CD4-positive, alpha-beta memory T cell (primary cell): ENCODE data around the gene ZNF750. TPM values are rescaled to one million over a fixed set of nuclear protein-coding genes. Genes with fewer than 3 reads are reported as not detected.

Source experiments
- CTCF ChIA-PET: fragments of 350-600 bp; sonication (Branson Sonifier 250); formaldehyde crosslinking; loops from one replicate; lab custom pipeline; 2021; ENCODE audit warnings: inconsistent platforms; ENCODE audit not compliant: partially characterized antibody; lab: Charles Lee
- POLR2A ChIA-PET: fragments of 350-600 bp; sonication (Branson Sonifier 250); formaldehyde crosslinking; loops from one replicate; lab custom pipeline; 2021; ENCODE audit not compliant: partially characterized antibody; lab: Charles Lee
- DNase-seq, 5 donors: peaks; one replicate each; pipeline versions ENCODE4 v3.0.0 to v3.0.0-alpha.2; 2020 to 2022; ENCODE audit warnings: mixed read lengths in 1 of 5
- H3K27ac ChIP-seq: one replicate; pipeline ENCODE4 v1.7.0; 2013; ENCODE audit warnings: low read depth, low read length
- H3K27me3 ChIP-seq: 2 replicates; pipeline ENCODE4 v1.7.0; 2013; ENCODE audit warnings: mild to moderate bottlenecking, low read length, moderate library complexity; ENCODE audit not compliant: insufficient read depth
- H3K36me3 ChIP-seq: 2 replicates; pipeline ENCODE4 v1.7.0; 2013; ENCODE audit warnings: mild to moderate bottlenecking, low read length, moderate library complexity; ENCODE audit not compliant: insufficient read depth
- H3K4me1 ChIP-seq: 2 replicates; pipeline ENCODE4 v1.7.0; 2013; ENCODE audit warnings: mild to moderate bottlenecking, low read length, moderate library complexity; ENCODE audit not compliant: insufficient read depth
- H3K4me3 ChIP-seq, 2 donors: one replicate each; pipeline ENCODE4 v1.7.0; 2013; ENCODE audit warnings: low read length in 2 of 2, mild to moderate bottlenecking in 1 of 2
- H3K9me3 ChIP-seq, 2 donors: one replicate each; pipeline ENCODE4 v1.7.0; 2013; ENCODE audit warnings: low read length in 2 of 2, control low read depth in 1 of 2; ENCODE audit not compliant: control insufficient read depth in 1 of 2
- H3K27ac Mint-ChIP-seq, 7 donors: one replicate each; pipeline ENCODE4 v1.8.0; 2020 to 2021; ENCODE audit warnings: mixed read lengths in 7 of 7, mild to moderate bottlenecking in 6 of 7, inconsistent platforms in 3 of 7, moderate library complexity in 3 of 7
- H3K27me3 Mint-ChIP-seq, 2 donors: one replicate each; pipeline ENCODE4 v1.8.0; 2020 to 2021; ENCODE audit warnings: mixed read lengths in 2 of 2
- H3K36me3 Mint-ChIP-seq, 2 donors: one replicate each; pipeline ENCODE4 v1.8.0; 2020 to 2021; ENCODE audit warnings: mixed read lengths in 2 of 2, inconsistent platforms in 1 of 2, mild to moderate bottlenecking in 1 of 2
- H3K4me1 Mint-ChIP-seq, 4 donors: one replicate each; pipeline ENCODE4 v1.8.0; 2020 to 2021; ENCODE audit warnings: mixed read lengths in 4 of 4, mild to moderate bottlenecking in 1 of 4
- H3K4me3 Mint-ChIP-seq, 8 donors: one replicate each; pipeline ENCODE4 v1.8.0; 2020 to 2021; ENCODE audit warnings: mixed read lengths in 8 of 8, mild to moderate bottlenecking in 7 of 8, moderate library complexity in 6 of 8, inconsistent platforms in 3 of 8
- H3K9me3 Mint-ChIP-seq, 8 donors: one replicate each; pipeline ENCODE4 v1.8.0; 2020 to 2021; ENCODE audit warnings: mixed read lengths in 8 of 8, mild to moderate bottlenecking in 5 of 8, inconsistent platforms in 3 of 8, moderate library complexity in 1 of 8
- intact Hi-C: fragments of 100-400 bp; cut with micrococcal nuclease; formaldehyde crosslinking; loops from one replicate; pipeline ENCODE4 v1.15.1; 2023
- polyA plus RNA-seq, 2 donors: library from polyadenylated mRNA; unstranded; fragments of 300-500 nt; fragmentation: Illumina TruSeq; gene quantifications; one replicate each; pipeline ENCODE4 v1.2.3, GENCODE V29; 2021
- total RNA-seq, 2 experiments: library from RNA; stranded (reverse); gene quantifications; one replicate each; pipeline ENCODE4 v1.2.3, GENCODE V29; 2021

ZNF750 gene
- total and polyA plus RNA-seq, 4 experiments from 2014 or later = not detected

- H3K4me1 ChIP-seq = no peaks in the 10 kb centered on the region
- ChIA-PET POLR2A (no interaction called here), CTCF (no interaction called here)
- H3K27ac ChIP-seq = no peak overlapping the region
- Mint-ChIP-seq H3K27me3 (no peaks in the 10 kb centered on the region), H3K36me3 (peaks cover 16 to 26% of the 10 kb centered on the region in 2 donors), H3K4me1 (peaks cover 4 to 8% (median 6%) of the 10 kb centered on the region in 4 donors), H3K9me3 (peaks cover 0 to 2% (median under 1%) of the 10 kb centered on the region in 8 donors), H3K27ac (no peak overlapping the region), H3K4me3 (no peak overlapping the region)
- H3K36me3 ChIP-seq = no peaks in the 10 kb centered on the region
- intact Hi-C loops = no loop called here
- H3K9me3 ChIP-seq = no peaks in the 10 kb centered on the region
- DNase-seq = no peak
- H3K4me3 ChIP-seq = no peak overlapping the region
- no peaks in the 10 kb centered on the region for H3K27me3 ChIP-seq
These were observed 40.2 kb downstream of the ZNF750 start for GRCh38 chr17:82799591-82799990.

DNA sequence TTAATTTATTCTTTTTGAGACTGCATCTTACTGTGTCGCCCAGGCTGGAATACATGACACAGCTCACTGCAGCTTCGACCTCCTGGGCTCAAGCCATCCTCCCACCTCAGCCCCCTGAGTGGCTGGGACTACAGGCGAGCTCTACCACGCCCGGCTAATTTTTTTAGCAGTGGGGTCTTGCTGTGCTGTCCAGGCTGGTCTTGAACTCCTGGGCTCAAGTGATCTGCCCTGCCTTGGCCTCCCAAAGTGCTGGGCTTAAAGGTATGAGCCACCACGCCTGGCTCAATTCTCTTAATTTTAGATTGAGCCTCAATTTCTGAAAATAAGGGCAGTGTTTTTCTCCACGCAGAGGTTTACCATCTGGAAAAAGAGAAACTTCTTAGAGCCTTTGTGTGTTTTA, 41.1 kb downstream of the ZNF750 start:
- Histone ChIP-seq H3K9me3 (no peaks in the 10 kb centered on the region), H3K4me1 (no peaks in the 10 kb centered on the region), H3K27ac (no peak overlapping the region), H3K27me3 (no peaks in the 10 kb centered on the region), H3K4me3 (no peak overlapping the region), H3K36me3 (no peaks in the 10 kb centered on the region)
- Mint-ChIP-seq H3K4me3 (no peak overlapping the region), H3K27ac (peak overlapping the region in 1 of 7 donors; percentile 30), H3K9me3 (peaks cover 0 to 2% (median under 1%) of the 10 kb centered on the region in 8 donors), H3K27me3 (no peaks in the 10 kb centered on the region), H3K36me3 (peaks cover 16 to 27% of the 10 kb centered on the region in 2 donors), H3K4me1 (peaks cover 4 to 8% (median 6%) of the 10 kb centered on the region in 4 donors)
- POLR2A ChIA-PET = no interaction called here
- CTCF ChIA-PET = no interaction called here
- intact Hi-C loops = no loop called here
- no peak for DNase-seq

GRCh38 chr17:82797061-82797460, 42.8 kb downstream of the ZNF750 start:
- no peak overlapping the region for H3K27ac ChIP-seq
- intact Hi-C loops = no loop called here
- H3K9me3 ChIP-seq = no peaks in the 10 kb centered on the region
- Mint-ChIP-seq H3K9me3 (peaks cover 0 to 4% (median under 1%) of the 10 kb centered on the region in 8 donors), H3K36me3 (peaks cover 9 to 23% of the 10 kb centered on the region in 2 donors), H3K27ac (peak overlapping the region in 2 of 7 donors; percentile 11 to 23), H3K4me1 (peaks cover under 1 to 5% (median 4%) of the 10 kb centered on the region in 4 donors), H3K27me3 (no peaks in the 10 kb centered on the region), H3K4me3 (no peak overlapping the region)
- H3K4me1 ChIP-seq = no peaks in the 10 kb centered on the region
- CTCF ChIA-PET = no interaction called here
- POLR2A ChIA-PET = no interaction called here
- no peaks in the 10 kb centered on the region for H3K27me3 ChIP-seq
- no peak overlapping the region for H3K4me3 ChIP-seq
- no peaks in the 10 kb centered on the region for H3K36me3 ChIP-seq
- no peak for DNase-seq

DNA sequence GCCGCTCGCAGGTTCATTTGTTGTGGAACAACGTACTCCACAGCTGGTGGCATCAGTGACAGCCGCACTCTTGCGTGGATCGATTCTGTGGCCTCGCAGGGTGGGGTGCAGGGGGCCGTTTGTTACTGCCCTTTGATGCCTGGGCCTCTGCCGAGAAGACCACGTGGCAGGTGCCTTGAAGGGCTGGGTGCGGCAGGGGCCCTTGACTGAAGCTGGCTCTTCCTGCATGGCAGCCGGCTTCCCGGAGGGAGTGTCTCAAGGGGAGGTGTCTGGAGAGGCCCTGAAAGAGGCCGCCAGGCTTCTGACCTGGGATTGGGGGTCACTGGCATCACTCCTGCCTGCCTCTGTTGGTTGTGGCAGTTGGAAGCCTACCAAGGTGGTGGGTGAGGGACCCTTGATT, 44.2 kb downstream of the ZNF750 start:
- no peak for DNase-seq
- no peaks in the 10 kb centered on the region for H3K27me3 Mint-ChIP-seq
- peaks cover 10 to 22% of the 10 kb centered on the region in 2 donors for H3K36me3 Mint-ChIP-seq
- Histone ChIP-seq H3K4me1 (no peaks in the 10 kb centered on the region), H3K36me3 (no peaks in the 10 kb centered on the region), H3K4me3 (no peak overlapping the region), H3K27me3 (no peaks in the 10 kb centered on the region), H3K27ac (no peak overlapping the region), H3K9me3 (no peaks in the 10 kb centered on the region)
- POLR2A ChIA-PET = no interaction called here
- intact Hi-C loops = no loop called here
- CTCF ChIA-PET = interaction anchor here (0.6 kb wide), 2 partner anchors 121 to 307 kb away, joined by 3 to 4 read pairs; no protein-coding TSS in a partner anchor
- no peak overlapping the region for H3K4me3 Mint-ChIP-seq
- no peaks in the 10 kb centered on the region for H3K4me1 Mint-ChIP-seq
- H3K9me3 Mint-ChIP-seq = peaks cover 0 to 2% (median 0%) of the 10 kb centered on the region in 8 donors
- no peak overlapping the region for H3K27ac Mint-ChIP-seq

DNA sequence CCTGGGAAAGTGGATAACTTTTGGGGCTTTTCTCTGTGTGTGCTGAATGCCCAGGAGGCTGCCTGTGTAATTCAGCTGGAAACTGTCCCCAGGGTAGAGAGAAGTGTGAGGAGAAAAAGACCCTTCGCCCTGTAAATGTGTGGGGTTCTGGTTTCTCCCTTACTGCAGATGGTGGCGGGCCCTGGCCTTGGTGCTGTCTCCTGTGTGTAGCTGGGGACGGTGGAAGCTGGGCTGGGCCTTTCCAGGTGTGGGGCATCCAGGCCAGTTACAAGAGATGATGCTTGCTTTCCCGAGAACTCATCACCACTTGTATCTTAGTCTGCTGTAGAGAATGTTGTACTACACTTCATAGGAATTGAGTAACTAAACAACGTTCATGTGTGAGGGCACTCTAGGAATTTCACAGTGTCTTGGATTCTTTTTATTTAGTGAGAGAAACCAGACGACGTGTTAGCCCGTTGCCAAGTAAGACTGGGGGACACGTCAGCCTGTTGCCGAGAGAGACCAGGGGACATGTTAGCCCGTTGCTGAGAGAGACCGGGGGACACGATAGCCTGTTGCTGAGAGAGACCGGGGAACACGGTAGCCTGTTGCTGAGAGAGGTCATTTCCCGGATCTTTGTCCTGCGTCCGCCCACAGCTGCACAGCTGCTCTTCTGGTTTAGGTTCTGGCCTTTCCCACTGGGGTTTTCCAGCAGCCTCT, 44.9 kb downstream of the ZNF750 start:
- no peaks in the 10 kb centered on the region for H3K9me3 ChIP-seq
- CTCF ChIA-PET = interaction anchor here (0.6 kb wide), 1 partner anchor 307 kb away, joined by 3 read pairs; no protein-coding TSS in a partner anchor
- POLR2A ChIA-PET = no interaction called here
- intact Hi-C loops = no loop called here
- DNase-seq = no peak
- no peak overlapping the region for H3K27ac ChIP-seq
- Mint-ChIP-seq H3K4me1 (no peaks in the 10 kb centered on the region), H3K27me3 (no peaks in the 10 kb centered on the region), H3K9me3 (peaks cover 0 to 2% (median 0%) of the 10 kb centered on the region in 8 donors), H3K4me3 (no peak overlapping the region), H3K36me3 (peaks cover 10 to 21% of the 10 kb centered on the region in 2 donors), H3K27ac (no peak overlapping the region)
- H3K4me3 ChIP-seq = no peak overlapping the region
- no peaks in the 10 kb centered on the region for H3K4me1 ChIP-seq
- no peaks in the 10 kb centered on the region for H3K27me3 ChIP-seq
- no peaks in the 10 kb centered on the region for H3K36me3 ChIP-seq

DNA sequence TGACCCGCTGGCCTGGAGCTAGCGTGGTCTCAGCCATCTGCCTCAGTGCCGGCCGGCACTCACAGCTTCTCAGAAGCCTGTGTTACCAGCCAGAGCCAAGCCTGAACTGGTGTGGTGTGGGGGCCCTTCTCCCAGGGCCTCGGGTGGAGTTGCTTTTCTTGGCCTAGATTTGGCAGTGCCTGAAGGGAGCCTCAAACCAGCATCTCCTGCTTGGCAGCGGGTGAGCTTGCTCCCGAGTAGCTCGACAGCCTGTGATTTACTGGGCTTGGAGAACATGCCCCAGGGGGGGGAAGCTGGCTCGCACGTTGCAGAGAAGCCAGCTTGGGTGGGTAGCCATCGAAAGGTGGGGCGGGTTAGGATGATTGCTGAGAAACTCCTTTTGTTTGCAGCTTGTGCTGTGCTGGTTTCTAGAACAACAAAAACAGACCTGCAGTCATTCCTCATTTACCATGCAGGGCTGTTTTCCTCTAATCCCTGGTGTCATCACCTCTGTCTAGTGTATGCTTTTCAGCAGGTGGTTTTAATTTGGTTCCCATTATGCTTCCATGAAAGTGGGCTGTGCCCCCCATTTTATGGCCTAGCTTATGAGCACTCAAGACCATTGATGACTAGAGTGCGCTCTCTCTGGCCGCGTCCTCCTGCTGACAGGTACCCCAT, 45.7 kb downstream of the ZNF750 start:
- Mint-ChIP-seq H3K9me3 (peaks cover 0 to 2% (median 0%) of the 10 kb centered on the region in 8 donors), H3K27ac (peak overlapping the region in 1 of 7 donors; percentile 37), H3K4me1 (no peaks in the 10 kb centered on the region), H3K36me3 (peaks cover 10 to 19% of the 10 kb centered on the region in 2 donors), H3K27me3 (no peaks in the 10 kb centered on the region), H3K4me3 (no peak overlapping the region)
- H3K27me3 ChIP-seq = no peaks in the 10 kb centered on the region
- no peaks in the 10 kb centered on the region for H3K4me1 ChIP-seq
- no peak overlapping the region for H3K4me3 ChIP-seq
- H3K36me3 ChIP-seq = no peaks in the 10 kb centered on the region
- H3K27ac ChIP-seq = no peak overlapping the region
- ChIA-PET CTCF (no interaction called here), POLR2A (no interaction called here)
- no peaks in the 10 kb centered on the region for H3K9me3 ChIP-seq
- intact Hi-C loops = no loop called here
- no peak for DNase-seq

DNA sequence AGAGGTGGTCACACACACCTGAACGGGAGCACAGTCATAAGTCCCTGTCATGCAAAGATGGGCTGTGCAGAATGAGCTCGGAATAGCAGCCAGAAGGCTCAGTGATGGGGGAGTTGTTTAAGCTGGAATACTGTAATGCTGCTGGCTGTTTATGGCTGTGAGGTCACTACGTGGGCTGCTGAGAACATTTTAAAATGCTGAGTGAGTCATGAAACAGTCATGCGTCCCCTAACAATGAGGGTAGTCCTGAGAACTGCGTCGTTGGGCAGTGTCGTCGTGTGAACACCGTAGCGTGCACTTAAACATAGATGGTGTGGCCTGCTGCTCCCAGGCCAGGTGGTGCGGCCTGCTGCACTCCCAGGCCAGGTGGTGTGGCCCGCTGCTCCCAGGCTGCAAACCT, 48.3 kb downstream of the ZNF750 start:
- intact Hi-C loops = no loop called here
- H3K27ac ChIP-seq = no peak overlapping the region
- Mint-ChIP-seq H3K4me1 (peaks cover 0 to 4% (median 0%) of the 10 kb centered on the region in 4 donors), H3K27me3 (no peaks in the 10 kb centered on the region), H3K9me3 (peaks cover 0 to 2% (median 0%) of the 10 kb centered on the region in 8 donors), H3K36me3 (peaks cover 9 to 10% of the 10 kb centered on the region in 2 donors), H3K4me3 (no peak overlapping the region), H3K27ac (peak overlapping the region in 1 of 7 donors; percentile 41)
- H3K36me3 ChIP-seq = no peaks in the 10 kb centered on the region
- H3K4me1 ChIP-seq = no peaks in the 10 kb centered on the region
- ChIA-PET CTCF (interaction anchor here (1.6 kb wide), 1 partner anchor 10 kb away, joined by 6 read pairs; no protein-coding TSS in a partner anchor), POLR2A (no interaction called here)
- no peaks in the 10 kb centered on the region for H3K9me3 ChIP-seq
- no peak for DNase-seq
- no peaks in the 10 kb centered on the region for H3K27me3 ChIP-seq
- H3K4me3 ChIP-seq = no peak overlapping the region
